B cell (primary cell): ENCODE measurements around the gene COX14.

Source experiments
- EZH2 ChIP-seq: IDR thresholded peaks from 2 replicates; pipeline ENCODE4 v1.6.1; 2012; ENCODE audit warnings: borderline replicate concordance, low read depth, mild to moderate bottlenecking, moderate library complexity, low read length; ENCODE audit not compliant: insufficient read depth, poor library complexity, severe bottlenecking
- TF ChIP-seq, protein P1 (sequence below): fragments of 200-600 bp; IDR thresholded peaks from one replicate; pipeline ENCODE4 v1.8.0; 2022; ENCODE audit warnings: antibody characterized with exemption, mild to moderate bottlenecking

DNA sequence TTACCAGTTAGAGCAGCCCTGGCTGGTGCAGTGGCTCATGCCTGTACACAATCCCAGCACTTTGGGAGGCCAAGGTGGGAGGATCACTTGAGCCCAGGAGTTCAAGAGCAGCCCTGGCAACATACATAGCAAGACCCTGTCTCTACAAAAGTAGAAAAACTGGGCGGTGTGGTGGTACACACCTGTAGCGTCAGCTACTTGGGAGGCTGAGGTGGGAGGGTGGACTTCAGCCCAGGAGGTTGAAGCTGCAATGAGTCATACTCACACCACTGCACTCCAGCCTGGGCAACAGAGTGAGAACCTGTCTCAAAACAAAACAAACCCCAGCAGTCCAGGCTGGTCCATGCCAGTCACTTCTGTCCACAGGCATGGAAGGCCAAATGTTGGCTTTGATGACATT lies 7.4 kb downstream of the COX14 start:
- TF ChIP-seq, protein P1, sequence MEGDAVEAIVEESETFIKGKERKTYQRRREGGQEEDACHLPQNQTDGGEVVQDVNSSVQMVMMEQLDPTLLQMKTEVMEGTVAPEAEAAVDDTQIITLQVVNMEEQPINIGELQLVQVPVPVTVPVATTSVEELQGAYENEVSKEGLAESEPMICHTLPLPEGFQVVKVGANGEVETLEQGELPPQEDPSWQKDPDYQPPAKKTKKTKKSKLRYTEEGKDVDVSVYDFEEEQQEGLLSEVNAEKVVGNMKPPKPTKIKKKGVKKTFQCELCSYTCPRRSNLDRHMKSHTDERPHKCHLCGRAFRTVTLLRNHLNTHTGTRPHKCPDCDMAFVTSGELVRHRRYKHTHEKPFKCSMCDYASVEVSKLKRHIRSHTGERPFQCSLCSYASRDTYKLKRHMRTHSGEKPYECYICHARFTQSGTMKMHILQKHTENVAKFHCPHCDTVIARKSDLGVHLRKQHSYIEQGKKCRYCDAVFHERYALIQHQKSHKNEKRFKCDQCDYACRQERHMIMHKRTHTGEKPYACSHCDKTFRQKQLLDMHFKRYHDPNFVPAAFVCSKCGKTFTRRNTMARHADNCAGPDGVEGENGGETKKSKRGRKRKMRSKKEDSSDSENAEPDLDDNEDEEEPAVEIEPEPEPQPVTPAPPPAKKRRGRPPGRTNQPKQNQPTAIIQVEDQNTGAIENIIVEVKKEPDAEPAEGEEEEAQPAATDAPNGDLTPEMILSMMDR, result no peak
- no peak for TF ChIP-seq EZH2
